K562 (cell line): ENCODE data around the gene KLK15. TPM values are rescaled to one million over a fixed set of nuclear protein-coding genes. Genes with fewer than 3 reads are reported as not detected.

ENCODE experiments used
- CUX1 ChIP-seq: fragments of 200-800 bp; sonication (Bioruptor generic); IDR thresholded peaks from 2 replicates; pipeline ENCODE4 v1.6.1; 2016; ENCODE audit warnings: missing genetic modification characterization, missing compliant biosample characterization
- ZBTB40 ChIP-seq, 2 experiments: fragments of 450-650 bp in 1 of 2; sonication (generic) in 1 of 2; formaldehyde crosslinking in 1 of 2; IDR thresholded peaks; 2 replicates each; pipeline versions ENCODE4 v1.7.1 to v1.9.0; 2016 to 2022; ENCODE audit warnings: inconsistent platforms in 1 of 2, mild to moderate bottlenecking in 1 of 2, missing genetic modification reagents in 1 of 2
- polyA plus RNA-seq, 8 experiments: library from polyadenylated mRNA; depleted of rRNA in 4 of 8; stranded (reverse) in 5 of 8; unstranded in 3 of 8; fragments of >200 nt; fragmentation: Nextera tagmentation in 2 of 8; fragmentation: Illumina TruSeq in 1 of 8; extraction: Ambion mirVana in 2 of 8; extraction: Trizol in 1 of 8; gene quantifications; 2 replicates each; pipeline versions ENCODE4 v1.2.1 to v1.2.3, GENCODE V29; 2011 to 2014; ENCODE audit warnings: inconsistent platforms in 1 of 8, missing spikeins in 1 of 8
- total RNA-seq, 7 experiments: library from RNA; depleted of rRNA in 6 of 7; stranded (reverse); fragments of >200 nt in 6 of 7; fragmentation: Illumina TruSeq in 2 of 7; extraction: Trizol in 2 of 7; gene quantifications; 2 replicates each; pipeline versions ENCODE4 v1.2.1 to v1.2.3, GENCODE V29; 2011 to 2021; ENCODE audit warnings: low replicate concordance in 1 of 7
- TF ChIP-seq, protein P1 (sequence below): fragments of 450-650 bp; IDR thresholded peaks from 2 replicates; pipeline ENCODE4 v1.6.1; 2017; ENCODE audit warnings: antibody characterized with exemption
- TF ChIP-seq, protein P2 (sequence below), 2 experiments: fragments of 450-650 bp in 1 of 2; IDR thresholded peaks; 2 replicates each; pipeline ENCODE4 v1.6.1; 2011 to 2017; ENCODE audit warnings: low read depth in 2 of 2, antibody characterized with exemption in 1 of 2, borderline replicate concordance in 1 of 2, low read length in 1 of 2, mild to moderate bottlenecking in 1 of 2, mixed read lengths in 1 of 2; ENCODE audit not compliant: control insufficient read depth in 1 of 2

Gene KLK15
- total and polyA plus RNA-seq, 9 of the 15 experiments (the other 6 are each of a cell fraction or from before 2014, with no cell fraction given): not detected

GRCh38 chr19:50820549-50821247 is 12.7 kb downstream of the KLK15 start (continued):
- TF ChIP-seq CUX1 (CRISPR knock-in tag) (no peak), ZBTB40 (IDR thresholded peaks at IDR 0.05) (peak; percentile 72), ZBTB40 (CRISPR knock-in tag; IDR thresholded peaks at IDR 0.05) (no peak)
- TF ChIP-seq, protein P1, sequence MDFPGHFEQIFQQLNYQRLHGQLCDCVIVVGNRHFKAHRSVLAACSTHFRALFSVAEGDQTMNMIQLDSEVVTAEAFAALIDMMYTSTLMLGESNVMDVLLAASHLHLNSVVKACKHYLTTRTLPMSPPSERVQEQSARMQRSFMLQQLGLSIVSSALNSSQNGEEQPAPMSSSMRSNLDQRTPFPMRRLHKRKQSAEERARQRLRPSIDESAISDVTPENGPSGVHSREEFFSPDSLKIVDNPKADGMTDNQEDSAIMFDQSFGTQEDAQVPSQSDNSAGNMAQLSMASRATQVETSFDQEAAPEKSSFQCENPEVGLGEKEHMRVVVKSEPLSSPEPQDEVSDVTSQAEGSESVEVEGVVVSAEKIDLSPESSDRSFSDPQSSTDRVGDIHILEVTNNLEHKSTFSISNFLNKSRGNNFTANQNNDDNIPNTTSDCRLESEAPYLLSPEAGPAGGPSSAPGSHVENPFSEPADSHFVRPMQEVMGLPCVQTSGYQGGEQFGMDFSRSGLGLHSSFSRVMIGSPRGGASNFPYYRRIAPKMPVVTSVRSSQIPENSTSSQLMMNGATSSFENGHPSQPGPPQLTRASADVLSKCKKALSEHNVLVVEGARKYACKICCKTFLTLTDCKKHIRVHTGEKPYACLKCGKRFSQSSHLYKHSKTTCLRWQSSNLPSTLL: 0 out of 2 replicates have a peak, but pooled peaks have one; percentile 47
- TF ChIP-seq, protein P2, sequence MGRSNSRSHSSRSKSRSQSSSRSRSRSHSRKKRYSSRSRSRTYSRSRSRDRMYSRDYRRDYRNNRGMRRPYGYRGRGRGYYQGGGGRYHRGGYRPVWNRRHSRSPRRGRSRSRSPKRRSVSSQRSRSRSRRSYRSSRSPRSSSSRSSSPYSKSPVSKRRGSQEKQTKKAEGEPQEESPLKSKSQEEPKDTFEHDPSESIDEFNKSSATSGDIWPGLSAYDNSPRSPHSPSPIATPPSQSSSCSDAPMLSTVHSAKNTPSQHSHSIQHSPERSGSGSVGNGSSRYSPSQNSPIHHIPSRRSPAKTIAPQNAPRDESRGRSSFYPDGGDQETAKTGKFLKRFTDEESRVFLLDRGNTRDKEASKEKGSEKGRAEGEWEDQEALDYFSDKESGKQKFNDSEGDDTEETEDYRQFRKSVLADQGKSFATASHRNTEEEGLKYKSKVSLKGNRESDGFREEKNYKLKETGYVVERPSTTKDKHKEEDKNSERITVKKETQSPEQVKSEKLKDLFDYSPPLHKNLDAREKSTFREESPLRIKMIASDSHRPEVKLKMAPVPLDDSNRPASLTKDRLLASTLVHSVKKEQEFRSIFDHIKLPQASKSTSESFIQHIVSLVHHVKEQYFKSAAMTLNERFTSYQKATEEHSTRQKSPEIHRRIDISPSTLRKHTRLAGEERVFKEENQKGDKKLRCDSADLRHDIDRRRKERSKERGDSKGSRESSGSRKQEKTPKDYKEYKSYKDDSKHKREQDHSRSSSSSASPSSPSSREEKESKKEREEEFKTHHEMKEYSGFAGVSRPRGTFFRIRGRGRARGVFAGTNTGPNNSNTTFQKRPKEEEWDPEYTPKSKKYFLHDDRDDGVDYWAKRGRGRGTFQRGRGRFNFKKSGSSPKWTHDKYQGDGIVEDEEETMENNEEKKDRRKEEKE (IDR thresholded peaks at IDR 0.05; ENCODE audit: borderline replicate concordance in 1 of 2, control insufficient read depth in 1 of 2, low read depth in 2 of 2, low read length in 1 of 2): peak in 1 of 2 experiments; percentile 52; a peak in 1 of 4 replicates
